Measurements from ENCODE around the gene CCDC182.

Gene CCDC182

DNA sequence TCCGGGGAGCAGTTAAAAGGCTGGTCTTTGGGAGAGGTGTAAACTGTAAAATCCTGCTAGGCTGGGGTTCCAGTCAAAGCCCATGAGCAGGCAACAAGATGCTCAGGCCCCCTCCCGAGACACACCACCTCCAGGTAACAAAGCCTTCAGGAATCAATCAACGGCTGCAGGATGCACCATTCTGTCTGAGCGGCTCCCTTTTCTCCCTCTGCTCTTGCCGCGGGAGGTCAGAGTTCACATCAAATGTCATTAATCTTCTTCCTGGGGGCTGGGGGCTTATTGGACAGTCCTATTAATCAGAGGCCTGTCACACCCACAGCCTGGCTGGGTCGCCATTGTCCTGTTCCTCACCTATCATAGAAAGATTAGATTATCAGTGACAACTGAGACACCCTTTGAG, 11.9 kb upstream of the CCDC182 start:
- no peak for DNase-seq

DNA sequence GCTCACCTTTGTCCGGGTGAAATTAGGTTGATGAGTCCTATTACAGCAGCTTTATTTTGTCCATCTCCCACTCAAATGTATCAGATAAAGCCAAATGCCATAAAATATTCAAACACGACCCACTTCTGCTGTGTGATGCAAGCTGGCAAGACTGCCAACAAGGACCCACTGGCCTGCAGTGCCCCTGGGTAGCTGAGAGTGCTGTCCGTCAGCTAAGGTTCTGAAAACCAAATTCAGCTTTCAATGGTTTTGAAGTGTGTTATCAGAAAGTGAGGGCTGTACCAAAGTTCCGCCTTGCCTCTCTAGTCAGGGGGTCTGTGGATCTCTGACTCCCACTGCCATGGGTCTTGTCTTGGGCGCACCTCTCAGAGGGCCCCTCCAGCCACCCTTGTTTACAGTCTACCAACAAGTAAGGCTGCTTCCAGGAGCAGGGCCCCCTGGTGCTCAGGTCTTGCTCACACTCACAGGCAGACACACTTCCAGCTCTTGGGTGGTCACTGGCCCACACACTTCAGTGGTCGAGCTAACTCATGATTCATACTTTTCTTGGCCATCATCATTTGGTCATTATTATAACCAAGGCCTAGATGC, 10.5 kb upstream of the CCDC182 start:
- DNase-seq, result no peak

DNA sequence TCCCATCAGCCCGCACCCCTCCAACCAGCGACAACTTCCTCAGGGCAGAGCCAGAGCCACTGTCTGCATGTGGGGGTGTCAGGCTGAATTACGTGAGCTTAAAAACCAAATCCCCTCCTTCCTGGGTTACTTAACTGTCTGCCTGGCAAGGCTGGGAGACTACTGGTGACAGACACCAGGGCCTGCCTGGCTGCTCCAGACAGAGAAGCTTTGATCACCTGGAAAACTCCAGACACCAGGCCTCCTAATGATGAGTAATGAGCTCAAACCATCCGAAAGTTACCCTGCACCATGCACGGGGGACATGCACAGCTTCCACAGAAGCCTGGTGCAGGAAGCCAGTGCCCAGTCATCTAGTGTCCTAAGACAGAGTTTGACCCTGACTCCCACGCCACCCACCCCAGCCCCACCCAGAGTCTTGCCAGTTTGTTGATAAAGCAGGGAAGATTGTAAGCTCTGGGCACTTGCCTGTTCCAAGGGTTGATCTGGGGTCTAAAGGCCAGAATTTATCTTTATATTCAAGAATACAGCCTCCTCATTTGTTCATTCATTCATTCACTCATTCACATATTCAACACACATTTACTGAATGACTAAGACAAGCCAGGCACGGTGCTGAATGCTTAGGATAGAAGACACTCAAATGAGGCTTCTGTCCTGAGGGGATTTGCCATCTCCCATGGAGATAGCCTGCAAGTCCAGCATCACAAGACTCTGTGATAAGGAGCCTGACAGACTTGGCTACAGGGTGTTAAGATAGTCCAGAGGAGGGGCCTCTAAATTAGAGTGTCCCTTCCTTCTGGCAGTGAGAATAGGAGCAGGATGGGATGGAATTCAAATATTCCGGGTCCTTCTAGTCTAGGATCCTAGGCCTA, 7.2 kb upstream of the CCDC182 start:
- no peak for DNase-seq

DNA sequence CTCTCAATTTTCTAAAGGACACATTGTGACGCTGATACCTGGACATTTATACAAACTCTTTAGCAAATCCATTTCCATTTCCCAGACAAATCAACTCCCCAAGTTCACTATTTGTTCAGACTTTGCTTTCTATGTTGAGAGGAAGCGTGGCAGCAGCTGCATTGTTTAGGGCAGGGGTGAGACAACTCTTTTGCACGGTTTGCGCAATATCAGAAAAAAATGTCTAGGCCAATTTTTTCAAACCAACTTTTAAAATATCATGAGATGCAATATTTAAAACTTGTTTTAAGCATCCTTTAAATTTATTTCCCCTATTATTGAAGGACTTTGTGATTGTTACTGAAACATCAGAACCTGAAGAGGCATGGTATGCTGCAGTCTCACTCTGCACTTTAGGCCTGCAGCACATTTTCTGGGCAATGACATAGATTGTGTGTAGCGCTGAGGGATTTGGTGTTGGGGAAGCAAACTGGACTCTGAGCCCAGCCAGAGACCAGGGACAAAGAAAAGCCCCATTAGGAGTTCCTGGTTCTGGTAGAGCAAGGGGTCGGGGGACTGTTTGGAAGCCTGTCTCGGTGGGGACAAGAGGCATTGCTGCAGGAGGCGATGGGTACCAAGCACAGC, 6.4 kb upstream of the CCDC182 start:
- no peak for DNase-seq

DNA sequence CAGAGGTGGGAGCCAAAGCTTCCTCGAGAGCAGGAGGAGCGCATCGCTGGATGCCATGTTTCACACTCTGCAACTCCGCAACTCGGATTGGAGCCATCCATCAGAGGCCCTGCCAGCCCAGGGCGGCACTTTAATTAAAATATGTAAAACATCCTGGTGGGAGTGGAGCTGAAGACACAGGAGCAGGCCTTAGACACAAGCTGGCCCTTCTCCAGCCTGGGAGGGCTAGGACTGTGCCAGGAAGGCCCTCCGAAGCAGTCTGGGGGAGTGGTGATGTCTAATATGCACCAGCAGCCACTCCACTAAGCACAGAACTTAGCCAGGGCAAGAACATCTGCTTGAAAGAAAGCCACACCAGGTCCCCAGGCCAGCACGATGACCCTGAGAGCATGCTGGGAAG, 5.8 kb upstream of the CCDC182 start:
- DNase-seq, result no peak

DNA sequence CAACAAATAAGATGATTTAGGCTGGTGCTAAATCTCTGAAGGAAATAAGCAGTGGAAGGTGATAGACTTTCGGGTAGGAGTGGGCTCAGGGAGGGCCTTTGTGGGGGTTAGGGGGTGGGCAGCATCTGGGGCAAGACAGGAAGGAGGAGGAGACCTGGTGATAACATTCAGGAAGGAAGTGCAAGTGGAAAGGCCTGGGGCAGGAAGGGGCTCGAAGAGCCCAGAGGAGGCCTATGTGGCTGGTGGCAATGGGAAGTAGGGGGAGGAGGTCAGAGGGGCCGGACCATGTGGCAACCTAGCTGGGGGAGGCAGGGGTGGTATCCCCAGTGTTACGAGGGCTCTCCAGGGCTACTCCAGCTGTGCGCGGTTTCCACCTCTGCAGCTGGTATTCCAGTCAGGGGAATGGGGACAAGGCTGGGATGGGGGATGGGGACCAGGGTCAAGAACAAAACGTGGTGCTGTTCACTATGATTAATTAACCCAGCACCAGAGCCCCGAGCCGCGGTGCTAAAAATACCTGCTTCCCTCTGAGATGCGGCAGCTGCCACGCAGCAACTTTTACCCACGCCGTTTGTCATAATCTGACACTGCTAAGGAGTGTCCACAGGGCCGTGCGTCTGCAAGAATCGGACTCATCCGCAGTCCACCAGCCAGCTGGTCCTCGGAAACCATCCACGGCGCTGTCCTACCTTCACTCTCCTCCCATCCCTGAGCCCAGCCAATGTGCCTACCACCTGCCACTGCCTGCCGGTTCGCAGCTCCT, 5.2 kb upstream of the CCDC182 start:
- DNase-seq, result peak; percentile 56

DNA sequence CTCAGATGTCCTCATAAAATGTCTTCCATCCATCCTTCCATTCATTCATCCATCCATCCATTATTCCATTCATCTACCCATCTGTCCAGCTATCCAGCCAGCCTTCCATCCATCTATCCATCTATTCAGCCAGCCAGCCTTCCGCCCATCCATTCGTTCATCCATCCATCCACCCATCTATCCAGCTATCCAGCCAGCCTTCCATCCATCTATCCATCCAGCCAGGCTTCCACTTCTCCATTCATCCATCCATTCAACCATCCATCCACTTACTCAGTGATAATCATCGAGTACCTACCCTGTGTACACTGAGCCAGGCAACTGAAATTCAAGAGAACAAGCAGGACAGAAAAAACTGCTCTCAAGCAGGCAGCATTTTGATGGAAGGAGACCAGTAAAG, 4.6 kb upstream of the CCDC182 start:
- DNase-seq, result no peak

DNA sequence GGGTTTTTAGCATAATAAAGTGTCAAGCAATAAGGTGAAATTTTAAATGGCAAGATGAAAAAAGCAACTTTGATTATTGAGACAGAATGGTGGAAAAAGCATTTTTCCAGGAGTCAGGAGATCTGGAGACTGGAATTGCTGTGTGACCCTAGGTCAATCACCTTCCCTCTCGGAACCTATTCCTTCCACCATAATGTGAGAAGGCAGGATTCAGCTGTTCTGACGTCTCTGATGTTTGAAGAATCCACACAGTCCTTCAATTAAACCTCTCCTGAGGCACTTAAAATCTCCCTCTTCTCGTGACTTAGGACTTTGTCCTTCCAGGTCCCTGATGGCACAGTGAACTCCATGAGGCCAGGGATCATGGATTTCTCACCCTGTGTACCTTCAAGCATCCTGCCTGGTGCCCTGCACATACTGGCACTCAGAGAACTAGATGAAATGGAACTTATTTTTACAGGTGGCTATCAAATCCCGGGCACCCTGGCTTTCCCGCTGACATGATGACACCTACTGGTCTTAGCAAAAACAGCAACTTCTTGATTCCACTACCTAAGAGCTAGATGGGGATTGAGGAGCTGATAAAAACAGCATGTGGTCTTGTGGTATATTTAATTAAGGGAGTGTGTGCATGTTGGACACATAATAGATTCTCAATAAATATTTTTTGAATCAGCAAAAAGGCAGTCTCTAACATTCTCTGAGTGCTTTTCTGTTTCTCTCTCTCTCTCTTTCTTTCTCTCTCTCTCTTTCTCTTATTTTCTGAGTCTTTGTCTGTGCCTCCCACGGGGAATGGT, 2.3 kb upstream of the CCDC182 start:
- peak; percentile 36 for DNase-seq

DNA sequence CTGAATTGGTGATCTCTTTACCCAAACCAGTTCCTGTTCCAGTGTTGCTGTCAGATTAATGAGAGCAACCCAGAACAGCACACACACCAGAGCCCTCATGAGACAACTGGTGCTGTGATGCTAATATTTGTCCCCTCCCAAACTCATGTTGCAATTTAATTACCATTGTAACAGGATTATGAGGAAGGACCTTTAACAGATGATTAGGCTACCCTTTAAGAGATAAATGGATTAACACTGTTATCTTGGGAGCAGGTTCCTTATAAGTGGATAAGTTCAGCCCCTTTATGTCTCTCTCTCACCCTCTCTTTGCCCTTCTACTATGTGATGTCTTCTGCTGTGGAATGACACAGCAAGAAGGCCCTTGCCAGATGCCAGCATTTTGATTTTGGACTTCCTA, 1.1 kb upstream of the CCDC182 start:
- DNase-seq, result no peak

DNA sequence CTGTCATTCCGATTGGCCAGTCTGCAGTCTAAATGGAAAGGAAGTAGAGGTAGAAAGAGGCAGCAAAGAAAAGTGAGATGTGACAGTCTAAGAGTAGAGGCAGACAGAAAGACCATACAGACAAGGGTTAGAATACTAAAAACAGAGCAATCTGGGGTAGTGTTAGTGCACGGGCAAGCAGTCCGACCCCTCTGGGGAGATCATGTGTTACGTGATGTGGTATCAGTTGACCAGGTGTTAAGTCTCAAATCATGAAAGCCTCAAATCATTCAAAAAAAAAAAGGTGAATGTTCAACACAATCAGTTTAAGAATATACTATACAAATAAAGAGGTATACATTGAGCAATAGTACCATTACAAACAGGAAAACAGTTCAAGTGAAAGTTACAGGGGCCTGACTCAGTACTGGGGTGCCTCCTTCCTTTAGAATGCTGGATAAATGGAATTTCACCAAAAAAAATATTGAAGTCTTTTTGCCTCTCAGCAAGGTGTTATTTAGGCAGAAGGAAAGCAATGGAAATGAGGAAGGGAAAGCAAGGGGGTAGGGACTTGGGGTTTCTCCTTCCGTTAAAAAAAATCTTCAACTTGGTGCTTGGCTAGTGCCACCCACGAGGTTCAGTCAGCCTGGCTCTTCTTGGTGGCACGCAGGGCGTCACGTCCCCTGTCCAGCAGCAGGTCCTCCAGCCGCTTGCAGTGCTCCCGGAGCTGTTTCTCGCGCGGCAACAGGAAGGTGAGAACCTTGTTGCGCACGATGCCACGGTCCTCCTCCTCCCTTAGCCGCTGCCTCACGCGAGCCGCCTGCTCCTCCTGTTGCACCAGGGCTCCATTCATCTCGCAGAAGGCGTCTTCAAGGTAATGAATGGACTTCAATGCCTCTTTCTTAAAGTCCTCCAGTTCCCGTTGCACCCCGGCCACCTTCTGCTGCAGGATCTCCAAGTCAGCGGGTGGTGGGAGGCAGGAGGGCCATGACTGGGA, 616 bp downstream of the CCDC182 start:
- no peak for DNase-seq

DNA sequence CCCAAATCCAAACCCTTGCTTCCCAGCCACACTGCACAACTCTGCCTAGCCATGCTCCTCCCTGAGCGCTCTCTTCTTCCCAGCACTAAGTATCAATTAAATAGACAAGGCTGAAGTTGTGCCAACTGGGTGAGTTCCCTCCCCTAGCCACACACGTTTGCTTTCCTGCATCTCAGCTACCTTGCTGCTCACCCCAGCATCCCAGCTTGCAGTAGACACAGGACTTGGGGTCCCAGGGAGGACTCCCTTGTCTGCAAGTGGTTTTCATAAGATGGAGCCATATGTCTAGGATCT, 4.9 kb downstream of the CCDC182 start:
- no peak for DNase-seq

DNA sequence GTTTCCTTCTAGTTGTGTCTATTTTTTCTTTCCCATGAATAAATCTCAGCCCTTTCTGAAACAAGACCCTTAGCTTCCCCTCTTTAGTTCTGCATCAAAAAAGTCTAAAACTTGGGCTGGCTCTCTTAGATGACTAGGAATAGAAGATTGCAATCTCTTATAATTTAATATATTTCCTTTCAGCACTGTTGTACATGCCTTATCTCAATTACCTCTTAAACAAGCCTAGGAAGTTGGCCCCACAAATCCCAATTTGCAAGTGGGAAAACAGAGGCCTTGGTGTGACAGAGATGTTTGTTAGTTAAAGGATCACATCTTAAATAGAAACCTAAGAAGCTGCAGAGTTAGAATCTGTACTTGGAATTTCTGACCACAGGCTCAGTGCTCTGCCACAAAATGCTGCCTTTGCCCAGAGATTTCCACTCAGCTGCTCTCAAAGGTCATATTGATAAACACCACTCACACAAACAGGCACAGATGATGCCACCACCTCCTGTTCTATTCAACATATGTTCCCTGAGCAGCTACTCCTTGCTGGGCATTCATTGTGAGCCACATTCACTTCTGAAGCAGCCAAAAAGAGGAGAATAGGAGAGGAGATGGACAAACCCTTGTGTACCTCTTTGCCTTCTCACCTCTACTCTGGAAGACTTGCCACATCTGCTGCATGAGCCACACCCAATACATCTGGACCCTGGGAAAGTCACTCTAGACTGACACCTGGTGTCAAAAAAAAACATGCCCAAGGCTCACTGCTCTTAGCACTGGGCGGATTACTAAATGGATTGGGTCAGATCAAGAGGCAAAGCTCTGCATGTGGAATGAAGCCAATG, 5.5 kb downstream of the CCDC182 start:
- DNase-seq, result no peak

DNA sequence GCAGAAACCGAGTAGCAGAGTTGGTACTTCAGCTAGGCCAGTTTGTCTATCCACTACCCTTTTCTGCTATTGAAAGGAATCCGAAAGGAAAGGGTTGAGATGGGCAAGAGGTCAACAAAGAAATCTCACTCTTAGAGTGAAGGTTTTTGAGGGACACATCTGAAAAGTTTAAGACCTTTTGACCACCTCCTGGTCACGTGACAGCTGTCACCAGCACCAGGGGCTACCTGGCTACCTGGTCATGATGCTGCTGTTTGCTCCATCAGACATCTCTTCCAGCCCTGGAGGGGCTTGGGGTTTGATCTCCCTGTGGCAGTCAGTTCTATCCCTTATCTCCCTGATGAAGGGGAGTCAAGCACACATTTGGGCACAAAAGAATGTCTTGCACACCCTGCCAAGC, 7.6 kb downstream of the CCDC182 start:
- no peak for DNase-seq

DNA sequence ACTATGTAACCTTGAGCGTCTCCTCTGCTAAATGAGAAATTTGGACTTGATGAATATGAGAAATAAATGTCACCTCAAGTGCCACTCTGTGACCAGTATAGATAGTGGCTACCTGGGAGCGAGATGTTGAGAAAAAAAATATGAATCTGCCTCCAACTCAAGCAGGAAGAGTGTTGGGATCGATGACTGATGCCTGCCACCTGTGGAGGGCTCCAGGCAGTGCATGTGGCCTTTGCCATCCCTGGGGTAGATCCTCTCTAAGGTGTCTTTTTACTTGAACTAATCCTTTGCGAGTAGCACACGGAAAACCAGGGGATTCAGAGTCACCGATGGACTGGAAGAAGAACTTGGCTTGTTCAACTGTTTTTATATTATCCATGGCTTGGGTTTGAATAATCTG, 9.4 kb downstream of the CCDC182 start:
- no peak for DNase-seq

DNA sequence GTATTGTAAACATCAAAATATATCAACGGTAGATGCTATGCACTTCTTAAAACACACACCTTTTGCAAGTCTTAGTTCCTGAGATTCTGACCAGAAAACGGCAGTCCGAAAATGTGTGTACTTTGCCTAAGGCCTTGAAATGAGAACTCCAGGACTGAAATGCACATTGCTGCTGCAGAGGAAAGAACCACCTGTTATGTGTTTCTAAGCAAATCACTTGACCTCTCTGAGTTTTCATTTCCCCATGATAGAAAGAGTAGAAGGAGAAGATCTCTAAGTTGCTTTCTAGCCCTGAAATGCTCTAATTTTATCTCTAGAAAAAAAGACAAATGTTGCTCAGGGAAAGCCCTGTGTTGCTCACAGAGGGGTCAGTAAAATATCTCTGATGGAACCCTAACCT, 9.9 kb downstream of the CCDC182 start:
- no peak for DNase-seq

DNA sequence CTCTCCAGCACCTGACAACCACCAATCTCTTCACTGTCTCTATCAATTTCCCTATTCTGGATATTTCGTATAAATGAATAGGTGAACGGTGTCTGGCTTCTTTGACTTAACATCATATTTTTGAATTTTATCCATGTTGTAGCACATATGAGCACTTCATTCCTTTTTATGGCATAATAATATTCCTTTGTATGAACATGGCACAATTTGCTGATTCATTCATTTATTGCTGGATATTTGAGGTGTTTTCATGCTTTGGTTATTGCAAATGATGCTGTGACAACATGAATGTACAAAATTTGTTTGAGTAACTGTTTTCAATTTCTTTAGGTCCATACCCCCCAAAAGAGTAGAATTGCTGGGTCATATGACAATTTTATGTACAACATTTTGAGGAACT, 12.0 kb downstream of the CCDC182 start:
- DNase-seq, result no peak

DNA sequence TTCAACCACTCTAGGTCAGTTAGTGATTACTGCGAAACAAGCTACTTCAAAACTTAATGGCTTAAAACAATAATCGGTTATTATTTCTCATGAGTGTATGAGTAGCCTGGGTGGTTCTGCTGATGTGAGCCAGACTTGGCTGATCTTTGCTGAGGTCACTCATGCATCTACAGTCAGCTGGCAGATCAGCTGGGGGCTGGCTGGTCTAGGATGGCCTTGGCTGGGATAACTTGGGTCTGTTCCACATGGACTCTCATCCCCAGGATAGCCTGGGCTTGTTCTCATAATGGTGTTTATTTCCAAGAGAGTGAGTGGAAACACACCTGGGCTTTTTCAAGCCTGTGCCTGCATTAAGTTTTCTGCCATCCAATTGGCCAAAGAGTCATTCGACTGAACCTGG, 13.0 kb downstream of the CCDC182 start:
- DNase-seq, result no peak

DNA sequence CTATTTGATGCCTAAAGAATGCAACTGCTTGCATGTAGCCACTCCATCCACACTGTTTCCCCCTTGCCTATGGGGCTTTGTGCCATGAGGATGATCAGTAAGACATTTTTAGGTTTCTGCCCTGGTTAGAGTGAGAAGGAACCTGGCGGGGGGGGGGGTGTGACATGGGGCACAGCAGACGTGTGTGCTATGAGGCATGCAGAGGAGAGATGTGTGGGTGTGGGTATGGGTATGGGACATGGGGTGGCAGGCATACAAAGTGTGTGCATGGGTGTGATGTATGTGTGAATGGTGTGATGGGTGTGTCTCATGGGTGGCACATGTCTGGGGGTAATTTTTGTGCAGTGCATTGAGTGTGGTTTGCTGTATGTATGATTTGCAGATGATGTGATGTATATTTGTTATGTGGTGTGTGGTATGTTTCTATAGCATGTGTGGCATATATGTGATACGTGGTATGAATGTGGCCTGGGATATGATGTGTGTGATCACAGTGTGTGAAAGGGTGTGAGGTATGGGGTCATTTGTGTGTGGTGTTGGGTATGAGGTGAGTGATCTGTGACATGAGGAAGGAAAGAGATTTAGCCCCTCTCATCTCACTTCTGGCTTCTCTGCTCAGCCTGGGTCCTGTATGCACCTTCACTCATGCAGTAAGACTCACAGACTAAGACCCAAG, 14.9 kb downstream of the CCDC182 start:
- no peak for DNase-seq

DNA sequence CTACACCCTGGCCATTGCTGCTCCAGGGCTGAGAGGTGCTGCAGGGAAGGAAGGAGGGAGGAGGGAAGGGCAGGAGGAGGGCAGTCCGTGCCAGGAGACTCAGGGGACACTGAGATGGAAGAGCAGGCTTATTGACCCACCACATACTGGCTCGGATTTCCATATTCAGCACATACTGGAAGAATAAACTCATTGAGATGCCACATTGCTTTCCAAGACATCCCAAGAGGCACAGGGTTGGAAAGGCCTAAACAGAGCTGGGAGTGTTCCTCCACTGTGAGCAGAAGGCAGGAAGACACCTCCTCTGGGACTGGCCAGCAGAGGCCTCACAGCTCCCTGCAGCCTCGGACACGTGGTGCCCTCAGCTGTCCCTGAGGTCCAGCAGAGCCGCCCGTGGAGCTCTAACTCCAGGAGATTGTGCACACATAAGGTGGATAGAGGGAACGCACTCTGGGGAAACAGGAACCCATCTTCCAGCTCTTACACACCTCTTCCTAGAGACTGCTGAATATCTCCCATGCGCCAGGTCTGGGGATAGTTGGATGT, 17.4 kb downstream of the CCDC182 start:
- DNase-seq, result no peak

DNA sequence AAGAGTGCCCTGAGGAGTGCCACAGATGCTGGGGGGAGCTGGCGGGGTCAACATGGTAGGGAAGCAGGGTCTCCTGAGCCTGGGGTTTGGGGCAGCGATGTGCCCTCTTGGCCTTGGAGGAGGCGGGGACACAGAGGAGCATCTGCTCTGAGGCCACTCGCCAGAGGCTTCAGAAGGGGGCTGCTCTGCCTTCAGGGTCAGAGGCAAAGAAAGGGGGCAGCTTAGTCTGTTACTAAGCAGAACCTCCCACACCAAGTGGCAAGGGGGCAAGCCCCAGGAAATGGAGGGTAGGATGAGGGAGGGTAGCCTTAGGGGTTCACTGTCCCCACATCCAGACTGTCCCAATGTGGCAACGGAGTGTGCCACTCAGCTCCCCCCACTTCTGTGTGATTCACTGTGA, 18.3 kb downstream of the CCDC182 start:
- no peak for DNase-seq
